ENCODE data around the gene CCDC34. TPM values are rescaled to one million over a fixed set of nuclear protein-coding genes. Genes with fewer than 3 reads are reported as not detected.

The CCDC34 gene
- total and polyA plus RNA-seq, 2 of the 8 experiments (the other 6 are each of a cell fraction or from before 2014, with no cell fraction given), result 7.7 to 24.3 TPM

- Histone ChIP-seq H3K23ac (ENCODE audit: insufficient read length) (no peak overlapping the region), H3K18ac (ENCODE audit: extremely low read depth, low read length) (no peak overlapping the region), H2BK12ac (ENCODE audit: low read depth, low read length) (no peak overlapping the region), H2AFZ (ENCODE audit: low read length) (no peak overlapping the region), H2BK20ac (ENCODE audit: low read length) (no peak overlapping the region), H4K91ac (replicated peaks; ENCODE audit: insufficient read length, low read length) (no peak overlapping the region), H3K4me2 (ENCODE audit: insufficient read depth in 1 of 2, low read depth in 2 of 2, low read length in 2 of 2) (no peak overlapping the region), H2BK5ac (ENCODE audit: low read depth, low read length) (no peak overlapping the region), H2BK15ac (ENCODE audit: low read length) (no peak overlapping the region), H3K79me2 (ENCODE audit: control insufficient read depth in 1 of 2, insufficient read depth in 2 of 2, low read length in 2 of 2) (no peaks in the 10 kb centered on the region), H3K27ac (ENCODE audit: low read depth, low read length) (no peak overlapping the region), H3K4me3 (ENCODE audit: extremely low read depth in 1 of 4, insufficient read depth in 2 of 4, low read depth in 3 of 4, low read length in 4 of 4) (no peak overlapping the region), H4K5ac (ENCODE audit: insufficient read length, low read depth, low read length) (no peak overlapping the region), H3K9ac (replicated peaks in 1 of 4; ENCODE audit: extremely low read depth in 1 of 4, low read depth in 3 of 4, low read length in 3 of 4) (no peak overlapping the region), H3K4me1 (replicated peaks in 1 of 4; ENCODE audit: control insufficient read depth in 3 of 4, insufficient read depth in 4 of 4, low read length in 3 of 4) (no peaks in the 10 kb centered on the region), H3K14ac (ENCODE audit: insufficient read length) (no peak overlapping the region), H3K36me3 (ENCODE audit: control insufficient read depth in 2 of 4, insufficient read depth in 4 of 4, low read length in 3 of 4) (peaks cover 3 to 93% (median 34%) of the 10 kb centered on the region in 4 experiments; a peak in 7 of 8 replicates), H3K56ac (replicated peaks; ENCODE audit: insufficient read length, low read depth, low read length) (no peak overlapping the region), H4K20me1 (replicated peaks in 1 of 2; ENCODE audit: control insufficient read depth in 1 of 2, insufficient read depth in 2 of 2, low read length in 2 of 2) (peaks cover 0 to 2% of the 10 kb centered on the region in 2 experiments), H2AK5ac (ENCODE audit: low read depth, low read length) (no peak overlapping the region), H4K8ac (ENCODE audit: extremely low read depth, insufficient read depth, low read length) (no peak overlapping the region), H2BK120ac (replicated peaks; ENCODE audit: low read depth, low read length) (no peak overlapping the region), H3K4ac (replicated peaks; ENCODE audit: insufficient read length, low read depth, low read length) (no peak overlapping the region), H3K23me2 (ENCODE audit: low read depth, low read length) (no peaks in the 10 kb centered on the region), H3K9me3 (ENCODE audit: insufficient read depth in 2 of 2, low read depth in 1 of 2, low read length in 1 of 2) (no peaks in the 10 kb centered on the region), H3K27me3 (replicated peaks in 1 of 4; ENCODE audit: control insufficient read depth in 3 of 4, extremely low read depth in 1 of 4, insufficient read depth in 3 of 4, low read length in 3 of 4) (no peaks in the 10 kb centered on the region), H3K79me1 (ENCODE audit: low read depth, low read length) (no peaks in the 10 kb centered on the region)
- WGBS, 2 experiments (ENCODE audit: extremely low coverage in 1 of 2, insufficient coverage in 1 of 2, insufficient read length in 1 of 2, insufficient replicate concordance in 2 of 2, low coverage in 1 of 2, low lambda C conversion rate in 2 of 2, missing lambda C conversion rate in 1 of 2), result 91% methylated on average over 3 of the region's 3 CpGs; no CpG with 5 or more reads in 1 of the 2 experiments
- ChIA-PET POLR2A (ENCODE audit: partially characterized antibody) (interaction anchor here (2.1 kb wide), 1 partner anchor 10 kb away, joined by 8 read pairs; the partner anchor contains the start of gene CCDC34), CTCF (ENCODE audit: partially characterized antibody) (interaction anchor here (1.1 to 8.1 kb wide), 6 partner anchors 8 to 188 kb away, joined by 3 to 55 read pairs (median 3); no protein-coding TSS in a partner anchor)
- no peak for FAIRE-seq
- no peak for DNase-seq (ENCODE audit: low read depth in 1 of 2, low spot score in 2 of 2)
- TF ChIP-seq SIX5 (IDR thresholded peaks at IDR 0.05; ENCODE audit: low read depth, low read length), result no peak
- TF ChIP-seq TCF12 (IDR thresholded peaks at IDR 0.05; ENCODE audit: low read depth, low read length), result no peak
- TF ChIP-seq CBX8 (IDR thresholded peaks at IDR 0.05; ENCODE audit: borderline replicate concordance, low read depth, low read length), result no peak
- TF ChIP-seq CTCF (IDR thresholded peaks at IDR 0.05; ENCODE audit: control extremely low read depth in 1 of 3, insufficient read depth in 1 of 3, low read depth in 1 of 3, low read length in 3 of 3), result no peak
- no peak for TF ChIP-seq TAF7 (optimal IDR thresholded peaks at IDR 0.05; ENCODE audit: borderline replicate concordance, low read depth, low read length)
- no peak for TF ChIP-seq EP300 (IDR thresholded peaks at IDR 0.05; ENCODE audit: borderline replicate concordance in 1 of 2, low read depth in 2 of 2, low read length in 2 of 2)
Measured at GRCh38 chr11:27373392-27373791, 10.4 kb upstream of the CCDC34 start.

Measured in H1 (cell line).